Neural crest cell (in vitro differentiated cells): ENCODE measurements around the gene MAMSTR. TPM values are rescaled to one million over a fixed set of nuclear protein-coding genes. Genes with fewer than 3 reads are reported as not detected.

Source experiments
- DNase-seq: peaks from one replicate; pipeline ENCODE4 v3.0.0; 2021; ENCODE audit warnings: low read depth, mixed read lengths, low spot score
- H3K27ac Mint-ChIP-seq: one replicate; pipeline ENCODE4 v1.8.0; 2021; ENCODE audit warnings: mild to moderate bottlenecking, mixed read lengths; ENCODE audit not compliant: unreplicated experiment
- H3K27me3 Mint-ChIP-seq: 2 replicates; pipeline ENCODE4 v1.8.0; 2021; ENCODE audit warnings: low read depth, mild to moderate bottlenecking, mixed read lengths
- H3K36me3 Mint-ChIP-seq: 2 replicates; pipeline ENCODE4 v1.8.0; 2021; ENCODE audit warnings: low read depth, mild to moderate bottlenecking, mixed read lengths
- H3K4me1 Mint-ChIP-seq: 2 replicates; pipeline ENCODE4 v1.8.0; 2021; ENCODE audit warnings: mixed read lengths
- H3K4me3 Mint-ChIP-seq: one replicate; pipeline ENCODE4 v1.8.0; 2021; ENCODE audit warnings: mild to moderate bottlenecking, mixed read lengths
- H3K9me3 Mint-ChIP-seq: 2 replicates; pipeline ENCODE4 v1.8.0; 2021; ENCODE audit warnings: mixed read lengths
- total RNA-seq: library from RNA; stranded (reverse); gene quantifications from 2 replicates; pipeline ENCODE4 v1.2.1, GENCODE V29; 2021
- TF ChIP-seq, protein P1 (sequence below): fragments of 200-600 bp; sonication (generic); conservative IDR thresholded peaks from 2 replicates; pipeline ENCODE4 v1.5.0; 2021; ENCODE audit warnings: antibody characterized with exemption, mild to moderate bottlenecking

MAMSTR gene
- total RNA-seq, 1 donor from 2014 or later, result 2.4 TPM

DNA sequence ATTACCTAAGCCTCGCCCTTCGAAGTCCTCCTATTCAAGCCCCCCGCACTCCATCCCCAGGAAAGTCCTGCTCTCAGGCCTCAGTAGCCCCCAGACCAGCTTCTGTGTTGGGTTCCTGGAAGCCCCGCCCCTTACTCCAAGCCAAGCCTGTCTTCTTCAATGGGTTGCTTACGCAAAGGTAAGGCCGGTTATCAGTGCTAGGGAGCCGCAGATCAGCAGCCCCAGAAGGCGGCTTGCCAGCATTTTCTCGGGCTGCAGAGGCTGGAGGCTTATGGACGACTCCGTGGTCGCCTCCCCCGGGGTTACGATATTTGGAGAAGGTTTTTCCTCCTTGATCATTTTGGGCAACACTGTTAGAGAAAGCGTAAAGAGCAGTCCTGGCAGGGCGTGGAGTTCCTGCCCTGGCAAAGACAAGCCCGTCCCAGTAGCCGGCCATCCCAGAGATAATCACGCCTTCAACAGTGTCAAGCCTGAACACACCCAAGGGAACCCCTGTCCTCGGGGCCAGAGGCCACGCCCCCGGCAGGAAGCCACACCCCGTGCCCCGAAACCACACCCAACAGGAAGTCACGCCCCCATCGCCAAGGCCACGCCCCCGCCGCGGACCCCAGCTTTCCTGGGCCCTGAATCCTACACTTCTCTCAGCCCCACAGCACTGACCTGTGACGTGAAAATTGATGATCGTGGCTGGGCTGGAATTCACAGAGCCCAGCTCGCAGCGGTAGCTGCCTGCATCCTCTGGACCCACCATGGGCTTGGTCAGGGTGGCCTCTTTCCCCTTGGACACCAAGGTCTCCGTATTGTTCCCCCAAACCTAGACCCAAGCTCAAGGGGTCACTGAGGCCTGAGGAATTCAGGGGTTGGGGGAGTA is 21.8 kb upstream of the MAMSTR start:
- H3K36me3 Mint-ChIP-seq, result peaks cover 3% of the 10 kb centered on the region
- peaks cover 37% of the 10 kb centered on the region for H3K27me3 Mint-ChIP-seq
- H3K27ac Mint-ChIP-seq, result no peak overlapping the region
- DNase-seq, result no peak
- TF ChIP-seq, protein P1, sequence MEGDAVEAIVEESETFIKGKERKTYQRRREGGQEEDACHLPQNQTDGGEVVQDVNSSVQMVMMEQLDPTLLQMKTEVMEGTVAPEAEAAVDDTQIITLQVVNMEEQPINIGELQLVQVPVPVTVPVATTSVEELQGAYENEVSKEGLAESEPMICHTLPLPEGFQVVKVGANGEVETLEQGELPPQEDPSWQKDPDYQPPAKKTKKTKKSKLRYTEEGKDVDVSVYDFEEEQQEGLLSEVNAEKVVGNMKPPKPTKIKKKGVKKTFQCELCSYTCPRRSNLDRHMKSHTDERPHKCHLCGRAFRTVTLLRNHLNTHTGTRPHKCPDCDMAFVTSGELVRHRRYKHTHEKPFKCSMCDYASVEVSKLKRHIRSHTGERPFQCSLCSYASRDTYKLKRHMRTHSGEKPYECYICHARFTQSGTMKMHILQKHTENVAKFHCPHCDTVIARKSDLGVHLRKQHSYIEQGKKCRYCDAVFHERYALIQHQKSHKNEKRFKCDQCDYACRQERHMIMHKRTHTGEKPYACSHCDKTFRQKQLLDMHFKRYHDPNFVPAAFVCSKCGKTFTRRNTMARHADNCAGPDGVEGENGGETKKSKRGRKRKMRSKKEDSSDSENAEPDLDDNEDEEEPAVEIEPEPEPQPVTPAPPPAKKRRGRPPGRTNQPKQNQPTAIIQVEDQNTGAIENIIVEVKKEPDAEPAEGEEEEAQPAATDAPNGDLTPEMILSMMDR, result no peak
- peak overlapping the region; percentile 56 for H3K4me3 Mint-ChIP-seq
- H3K4me1 Mint-ChIP-seq, result peaks cover 20% of the 10 kb centered on the region
- H3K9me3 Mint-ChIP-seq, result peaks cover 5% of the 10 kb centered on the region

DNA sequence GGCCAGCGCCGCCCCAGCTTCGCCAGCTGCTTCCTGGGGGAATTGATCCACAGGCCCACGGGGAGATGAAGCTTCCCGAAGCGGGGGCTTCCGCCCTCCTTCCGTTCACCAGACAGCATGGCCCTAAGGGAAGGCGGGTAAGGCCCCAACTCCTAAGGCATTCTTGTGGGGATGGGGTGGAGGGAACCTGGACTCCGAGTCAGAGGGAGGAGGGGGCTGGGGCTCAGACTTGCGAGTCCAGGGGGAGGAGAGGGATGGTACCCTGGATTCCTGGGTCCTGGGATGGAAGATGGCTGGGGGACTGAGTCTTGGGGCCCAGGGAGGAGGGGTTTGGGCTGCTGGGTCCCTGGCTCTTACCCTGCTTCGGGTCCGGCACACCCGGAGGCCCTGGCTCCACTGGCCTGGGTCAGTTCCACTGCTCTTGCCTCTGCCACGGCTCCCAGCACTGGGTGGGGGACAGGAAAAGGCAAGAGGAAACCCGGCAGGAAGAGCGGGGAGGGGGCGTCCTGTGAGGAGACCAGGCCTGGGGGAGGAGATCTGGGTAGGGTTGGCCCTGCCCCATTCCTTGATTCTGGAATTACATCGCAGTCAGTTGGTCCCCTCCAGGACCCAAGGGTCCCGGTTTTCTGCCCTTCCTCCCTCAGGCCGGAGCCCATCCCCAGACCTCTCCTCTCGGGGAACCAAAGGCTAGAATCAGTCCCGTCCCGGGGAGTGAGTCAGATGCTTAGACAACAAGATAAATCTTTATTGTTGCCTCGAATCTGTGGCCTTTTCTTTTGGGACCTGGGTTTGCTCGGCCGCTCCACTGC is 20.8 kb upstream of the MAMSTR start, which contains the start of gene RASIP1:
Gene RASIP1 (minus strand): TSS at position 447 of the 809 bp plus-strand sequence. CDS start 328 bp downstream, at position 119.
- no peaks in the 10 kb centered on the region for H3K36me3 Mint-ChIP-seq
- peak within 1 kb of the TSS; percentile 56 for H3K4me3 Mint-ChIP-seq
- H3K27me3 Mint-ChIP-seq, result peaks cover 37% of the 10 kb centered on the region
- peaks cover 15% of the 10 kb centered on the region for H3K4me1 Mint-ChIP-seq
- H3K27ac Mint-ChIP-seq, result no peak within 1 kb of the TSS
- TF ChIP-seq, protein P1, result no peak
- H3K9me3 Mint-ChIP-seq, result no peaks in the 10 kb centered on the region
- DNase-seq, result no peak

DNA sequence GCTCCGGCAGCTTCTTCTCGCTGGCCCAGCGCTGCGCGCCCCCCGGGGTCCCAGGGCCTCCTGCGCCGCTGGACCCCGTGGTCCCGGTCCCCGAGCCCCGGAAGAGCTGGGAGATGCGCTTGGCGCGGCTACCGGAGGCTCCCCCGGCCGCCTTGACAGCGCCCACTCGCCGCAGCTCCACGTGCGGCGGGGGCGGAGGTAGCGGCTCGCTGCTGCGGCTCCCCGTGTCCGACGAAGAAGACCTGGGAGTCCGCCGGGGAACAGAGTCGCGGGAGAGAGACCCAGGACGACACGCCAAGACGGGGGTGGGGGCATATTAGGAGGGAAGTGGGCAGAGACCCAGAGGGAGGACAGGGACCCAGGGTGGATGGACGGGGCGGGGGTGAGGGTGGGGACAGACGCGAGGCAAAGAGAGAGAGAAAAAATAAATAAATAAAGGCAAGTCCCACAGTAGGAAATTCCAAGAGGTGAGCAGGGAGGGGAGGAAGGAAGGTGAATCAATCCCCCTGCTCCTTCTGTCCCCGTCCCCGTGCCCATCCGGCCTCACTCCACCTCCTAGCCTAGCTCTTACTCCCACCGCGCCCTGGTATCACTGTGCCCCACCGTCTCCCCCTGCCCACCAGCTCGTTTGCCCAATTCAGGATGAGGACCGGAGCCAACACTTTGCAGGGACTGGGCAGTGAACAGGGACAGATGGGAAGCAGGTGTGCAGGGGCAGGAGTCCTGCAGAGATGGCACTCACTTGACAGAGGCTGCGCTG is 20.1 kb upstream of the MAMSTR start:
- peaks cover 41% of the 10 kb centered on the region for H3K27me3 Mint-ChIP-seq
- TF ChIP-seq, protein P1, result no peak
- H3K9me3 Mint-ChIP-seq, result no peaks in the 10 kb centered on the region
- peaks cover 16% of the 10 kb centered on the region for H3K4me1 Mint-ChIP-seq
- no peak overlapping the region for H3K4me3 Mint-ChIP-seq
- H3K27ac Mint-ChIP-seq, result no peak overlapping the region
- no peaks in the 10 kb centered on the region for H3K36me3 Mint-ChIP-seq
- DNase-seq, result no peak

DNA sequence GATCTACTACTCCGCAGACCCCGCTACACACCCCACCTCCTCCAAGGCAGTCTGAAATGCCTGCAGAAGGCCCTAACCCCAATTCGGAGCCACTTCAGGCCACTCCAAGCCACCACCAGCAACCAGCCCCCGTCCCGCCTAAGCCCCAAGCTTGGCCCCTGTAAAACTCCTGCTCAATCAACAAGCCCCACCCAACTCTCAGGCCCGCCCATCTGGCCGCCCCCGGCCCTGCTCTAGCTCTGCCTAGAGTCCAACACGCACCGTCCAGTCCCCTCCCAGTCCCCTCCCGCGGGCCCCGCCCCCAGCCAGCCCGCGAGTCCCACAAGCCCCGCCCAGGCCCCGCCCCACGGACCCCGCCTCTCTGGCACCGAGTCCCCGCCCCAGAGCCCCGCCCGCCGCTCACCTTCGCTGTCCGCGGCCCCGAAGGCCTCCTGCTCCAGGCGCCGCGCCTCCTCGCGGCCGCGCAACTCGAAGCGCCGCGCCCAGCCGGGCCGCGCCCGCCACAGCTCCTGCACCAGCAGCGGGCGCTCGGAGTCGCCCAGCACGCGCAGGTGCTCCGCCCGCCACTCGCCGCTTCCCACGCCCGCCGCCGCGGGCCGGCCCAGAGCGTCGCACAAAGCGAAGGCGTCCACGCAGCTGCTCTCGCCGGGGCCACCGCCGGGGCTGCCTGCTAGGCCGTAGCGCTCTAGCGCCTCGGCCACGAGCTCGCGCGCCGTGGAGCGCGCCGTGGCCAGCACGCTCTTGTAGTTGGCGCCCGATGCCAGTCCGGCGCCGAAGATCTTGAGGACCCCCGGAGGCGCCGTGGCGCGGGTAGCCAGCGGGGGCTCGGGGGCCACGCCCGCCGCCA is 19.3 kb upstream of the MAMSTR start:
- peak; percentile 95 for DNase-seq
- Mint-ChIP-seq H3K4me3 (peak overlapping the region; percentile 82), H3K9me3 (no peaks in the 10 kb centered on the region), H3K36me3 (no peaks in the 10 kb centered on the region), H3K27ac (no peak overlapping the region), H3K27me3 (peaks cover 39% of the 10 kb centered on the region), H3K4me1 (peaks cover 16% of the 10 kb centered on the region)
- TF ChIP-seq, protein P1, result peak; percentile 50
